SK-N-SH treated with all-trans-retinoic acid at 6 μM for 48 hours (cell line): ENCODE data around the gene XCR1.

Experiments
- ATAC-seq: fragments of 200-7000 bp; cut with Tn5 transposase; 3 replicates; pipeline ENCODE4 v1.9.1; 2020; ENCODE audit warnings: mild to moderate bottlenecking, moderate library complexity
- ARNTL ChIP-seq: fragments of 450-650 bp; formaldehyde crosslinking; IDR thresholded peaks from 2 replicates; pipeline ENCODE4 v1.5.0; 2020; ENCODE audit warnings: low read depth, mild to moderate bottlenecking, moderate library complexity, borderline replicate concordance
- BACH2 ChIP-seq: fragments of 250-450 bp; sonication (Bioruptor Pico); IDR thresholded peaks from 2 replicates; pipeline ENCODE4 v1.9.0; 2021; ENCODE audit warnings: mild to moderate bottlenecking, borderline replicate concordance
- CSDC2 ChIP-seq: fragments of 250-450 bp; sonication (Bioruptor Pico); IDR thresholded peaks from 2 replicates; pipeline ENCODE4 v1.5.0; 2020; ENCODE audit warnings: mild to moderate bottlenecking, moderate library complexity
- ESRRG ChIP-seq: fragments of 250-450 bp; sonication (Bioruptor Pico); IDR thresholded peaks from 2 replicates; pipeline ENCODE4 v1.6.1; 2021; ENCODE audit warnings: mild to moderate bottlenecking
- GLIS3 ChIP-seq: fragments of 250-450 bp; sonication (Bioruptor Pico); IDR thresholded peaks from 2 replicates; pipeline ENCODE4 v1.5.0; 2020; ENCODE audit warnings: mild to moderate bottlenecking, moderate library complexity
- ISL1 ChIP-seq: fragments of 250-450 bp; sonication (Bioruptor Pico); IDR thresholded peaks from 2 replicates; pipeline ENCODE4 v2.1.2; 2022; ENCODE audit warnings: mild to moderate bottlenecking, moderate library complexity
- OSR1 ChIP-seq: fragments of 250-450 bp; sonication (Bioruptor Pico); IDR thresholded peaks from 2 replicates; pipeline ENCODE4 v1.8.0; 2022; ENCODE audit warnings: moderate library complexity, mild to moderate bottlenecking, inconsistent platforms
- PPARA ChIP-seq: fragments of 250-450 bp; sonication (Bioruptor Pico); IDR thresholded peaks from 2 replicates; pipeline ENCODE4 v1.5.0; 2020; ENCODE audit warnings: mild to moderate bottlenecking, borderline replicate concordance
- RARB ChIP-seq: fragments of 250-450 bp; sonication (Bioruptor Pico); IDR thresholded peaks from 2 replicates; pipeline ENCODE4 v1.8.0; 2021; ENCODE audit warnings: mild to moderate bottlenecking, moderate library complexity
- SNAI2 ChIP-seq: fragments of 250-450 bp; sonication (Bioruptor Pico); IDR thresholded peaks from 2 replicates; pipeline ENCODE4 v1.5.0; 2020; ENCODE audit warnings: mild to moderate bottlenecking, moderate library complexity
- TCF4 ChIP-seq: fragments of 250-450 bp; sonication (Bioruptor Pico); IDR thresholded peaks from 2 replicates; pipeline ENCODE4 v1.8.0; 2021; ENCODE audit warnings: mild to moderate bottlenecking, moderate library complexity, borderline replicate concordance
- TOX ChIP-seq: fragments of 250-450 bp; sonication (Bioruptor Pico); IDR thresholded peaks from 2 replicates; pipeline ENCODE4 v1.8.0; 2021; ENCODE audit warnings: mild to moderate bottlenecking, moderate library complexity, borderline replicate concordance
- ZC3H10 ChIP-seq: fragments of 250-450 bp; sonication (Bioruptor Pico); IDR thresholded peaks from 2 replicates; pipeline ENCODE4 v1.5.1; 2021; ENCODE audit warnings: mild to moderate bottlenecking, moderate library complexity
- ZFP3 ChIP-seq: fragments of 250-450 bp; sonication (Bioruptor Pico); IDR thresholded peaks from 2 replicates; pipeline ENCODE4 v1.5.0; 2020; ENCODE audit warnings: mild to moderate bottlenecking, moderate library complexity
- ZFP30 ChIP-seq: fragments of 450-650 bp; formaldehyde crosslinking; IDR thresholded peaks from 2 replicates; pipeline ENCODE4 v1.5.0; 2022; ENCODE audit warnings: mild to moderate bottlenecking, moderate library complexity
- ZNF565 ChIP-seq: fragments of 450-650 bp; formaldehyde crosslinking; conservative IDR thresholded peaks from 2 replicates; pipeline ENCODE4 v1.5.0; 2020; ENCODE audit warnings: low read depth, mild to moderate bottlenecking, moderate library complexity
- ZNF70 ChIP-seq: fragments of 450-650 bp; formaldehyde crosslinking; IDR thresholded peaks from 2 replicates; pipeline ENCODE4 v1.5.0; 2020; ENCODE audit warnings: mild to moderate bottlenecking, moderate library complexity
- ZNF8 ChIP-seq: fragments of 450-650 bp; formaldehyde crosslinking; IDR thresholded peaks from 2 replicates; pipeline ENCODE4 v1.5.0; 2020; ENCODE audit warnings: mild to moderate bottlenecking, moderate library complexity
- TF ChIP-seq, protein P1 (sequence below): fragments of 250-450 bp; sonication (Bioruptor Pico); IDR thresholded peaks from 2 replicates; pipeline ENCODE4 v1.5.0; 2020; ENCODE audit warnings: mild to moderate bottlenecking, moderate library complexity
- TF ChIP-seq, protein P2 (sequence below): fragments of 250-450 bp; sonication (Bioruptor Pico); IDR thresholded peaks from 2 replicates; pipeline ENCODE4 v1.5.1; 2020; ENCODE audit warnings: low read depth, mild to moderate bottlenecking, moderate library complexity
- TF ChIP-seq, protein P3 (sequence below): fragments of 250-450 bp; sonication (Bioruptor Pico); IDR thresholded peaks from 2 replicates; pipeline ENCODE4 v1.8.0; 2021; ENCODE audit warnings: low read depth, mild to moderate bottlenecking, moderate library complexity, borderline replicate concordance
- TF ChIP-seq, protein P4 (sequence below): fragments of 250-450 bp; sonication (Bioruptor Pico); IDR thresholded peaks from 2 replicates; pipeline ENCODE4 v1.5.1; 2021; ENCODE audit warnings: mild to moderate bottlenecking, moderate library complexity

The XCR1 gene

GRCh38 chr3:45975686-45976085 is 51.6 kb downstream of the XCR1 start:
- ATAC-seq: no peak
- TF ChIP-seq RARB (no peak), PPARA (CRISPR knock-in tag) (no peak), CSDC2 (no peak)

DNA sequence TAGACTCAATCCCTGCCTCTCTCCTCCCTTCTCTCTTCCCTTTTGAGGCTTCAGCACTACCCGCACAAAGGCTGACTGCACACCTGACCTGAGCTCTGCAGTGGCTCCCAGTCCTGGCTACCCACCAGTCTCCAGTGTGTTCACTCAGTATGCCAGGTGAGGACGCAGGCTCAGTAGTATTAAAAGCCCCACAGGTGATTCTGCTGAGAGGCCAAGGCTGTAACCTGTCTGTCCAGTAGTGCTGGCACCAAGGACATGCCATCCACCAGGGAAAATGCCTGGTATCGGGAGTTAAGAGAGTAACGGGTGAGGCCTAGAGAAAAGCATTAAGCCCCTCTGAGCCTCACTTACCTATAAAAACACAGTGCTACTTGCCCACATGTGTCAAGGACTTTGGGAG is 52.6 kb downstream of the XCR1 start:
- no peak for ATAC-seq

GRCh38 chr3:45972534-45973402 is 54.5 kb downstream of the XCR1 start:
- TF ChIP-seq ISL1 (CRISPR knock-in tag): 0 out of 2 replicates have a peak, but pooled peaks have one; percentile 25
- TF ChIP-seq, protein P1, sequence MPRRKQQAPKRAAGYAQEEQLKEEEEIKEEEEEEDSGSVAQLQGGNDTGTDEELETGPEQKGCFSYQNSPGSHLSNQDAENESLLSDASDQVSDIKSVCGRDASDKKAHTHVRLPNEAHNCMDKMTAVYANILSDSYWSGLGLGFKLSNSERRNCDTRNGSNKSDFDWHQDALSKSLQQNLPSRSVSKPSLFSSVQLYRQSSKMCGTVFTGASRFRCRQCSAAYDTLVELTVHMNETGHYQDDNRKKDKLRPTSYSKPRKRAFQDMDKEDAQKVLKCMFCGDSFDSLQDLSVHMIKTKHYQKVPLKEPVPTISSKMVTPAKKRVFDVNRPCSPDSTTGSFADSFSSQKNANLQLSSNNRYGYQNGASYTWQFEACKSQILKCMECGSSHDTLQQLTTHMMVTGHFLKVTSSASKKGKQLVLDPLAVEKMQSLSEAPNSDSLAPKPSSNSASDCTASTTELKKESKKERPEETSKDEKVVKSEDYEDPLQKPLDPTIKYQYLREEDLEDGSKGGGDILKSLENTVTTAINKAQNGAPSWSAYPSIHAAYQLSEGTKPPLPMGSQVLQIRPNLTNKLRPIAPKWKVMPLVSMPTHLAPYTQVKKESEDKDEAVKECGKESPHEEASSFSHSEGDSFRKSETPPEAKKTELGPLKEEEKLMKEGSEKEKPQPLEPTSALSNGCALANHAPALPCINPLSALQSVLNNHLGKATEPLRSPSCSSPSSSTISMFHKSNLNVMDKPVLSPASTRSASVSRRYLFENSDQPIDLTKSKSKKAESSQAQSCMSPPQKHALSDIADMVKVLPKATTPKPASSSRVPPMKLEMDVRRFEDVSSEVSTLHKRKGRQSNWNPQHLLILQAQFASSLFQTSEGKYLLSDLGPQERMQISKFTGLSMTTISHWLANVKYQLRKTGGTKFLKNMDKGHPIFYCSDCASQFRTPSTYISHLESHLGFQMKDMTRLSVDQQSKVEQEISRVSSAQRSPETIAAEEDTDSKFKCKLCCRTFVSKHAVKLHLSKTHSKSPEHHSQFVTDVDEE (CRISPR knock-in tag): no peak
- peak; percentile 62 for ATAC-seq

More for the DNA sequence above, 52.6 kb downstream of the XCR1 start:
- TF ChIP-seq ZNF70 (no peak), ZNF8 (CRISPR knock-in tag) (no peak), ZFP30 (CRISPR knock-in tag) (no peak), PPARA (CRISPR knock-in tag) (no peak), ESRRG (CRISPR knock-in tag) (no peak), TOX (no peak), BACH2 (CRISPR knock-in tag) (no peak), ISL1 (CRISPR knock-in tag) (no peak), TCF4 (CRISPR knock-in tag) (no peak), SNAI2 (CRISPR knock-in tag) (no peak), ZC3H10 (CRISPR knock-in tag) (no peak), OSR1 (CRISPR knock-in tag) (no peak), ZFP3 (CRISPR knock-in tag) (no peak), ARNTL (CRISPR knock-in tag) (no peak), ZNF565 (CRISPR knock-in tag) (no peak), GLIS3 (CRISPR knock-in tag) (no peak), CSDC2 (no peak)
- TF ChIP-seq, protein P2, sequence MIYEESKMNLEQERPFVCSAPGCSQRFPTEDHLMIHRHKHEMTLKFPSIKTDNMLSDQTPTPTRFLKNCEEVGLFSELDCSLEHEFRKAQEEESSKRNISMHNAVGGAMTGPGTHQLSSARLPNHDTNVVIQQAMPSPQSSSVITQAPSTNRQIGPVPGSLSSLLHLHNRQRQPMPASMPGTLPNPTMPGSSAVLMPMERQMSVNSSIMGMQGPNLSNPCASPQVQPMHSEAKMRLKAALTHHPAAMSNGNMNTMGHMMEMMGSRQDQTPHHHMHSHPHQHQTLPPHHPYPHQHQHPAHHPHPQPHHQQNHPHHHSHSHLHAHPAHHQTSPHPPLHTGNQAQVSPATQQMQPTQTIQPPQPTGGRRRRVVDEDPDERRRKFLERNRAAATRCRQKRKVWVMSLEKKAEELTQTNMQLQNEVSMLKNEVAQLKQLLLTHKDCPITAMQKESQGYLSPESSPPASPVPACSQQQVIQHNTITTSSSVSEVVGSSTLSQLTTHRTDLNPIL (CRISPR knock-in tag): no peak
- TF ChIP-seq, protein P3, sequence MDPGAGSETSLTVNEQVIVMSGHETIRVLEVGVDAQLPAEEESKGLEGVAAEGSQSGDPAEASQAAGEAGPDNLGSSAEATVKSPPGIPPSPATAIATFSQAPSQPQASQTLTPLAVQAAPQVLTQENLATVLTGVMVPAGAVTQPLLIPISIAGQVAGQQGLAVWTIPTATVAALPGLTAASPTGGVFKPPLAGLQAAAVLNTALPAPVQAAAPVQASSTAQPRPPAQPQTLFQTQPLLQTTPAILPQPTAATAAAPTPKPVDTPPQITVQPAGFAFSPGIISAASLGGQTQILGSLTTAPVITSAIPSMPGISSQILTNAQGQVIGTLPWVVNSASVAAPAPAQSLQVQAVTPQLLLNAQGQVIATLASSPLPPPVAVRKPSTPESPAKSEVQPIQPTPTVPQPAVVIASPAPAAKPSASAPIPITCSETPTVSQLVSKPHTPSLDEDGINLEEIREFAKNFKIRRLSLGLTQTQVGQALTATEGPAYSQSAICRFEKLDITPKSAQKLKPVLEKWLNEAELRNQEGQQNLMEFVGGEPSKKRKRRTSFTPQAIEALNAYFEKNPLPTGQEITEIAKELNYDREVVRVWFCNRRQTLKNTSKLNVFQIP: no peak
- TF ChIP-seq, protein P4, sequence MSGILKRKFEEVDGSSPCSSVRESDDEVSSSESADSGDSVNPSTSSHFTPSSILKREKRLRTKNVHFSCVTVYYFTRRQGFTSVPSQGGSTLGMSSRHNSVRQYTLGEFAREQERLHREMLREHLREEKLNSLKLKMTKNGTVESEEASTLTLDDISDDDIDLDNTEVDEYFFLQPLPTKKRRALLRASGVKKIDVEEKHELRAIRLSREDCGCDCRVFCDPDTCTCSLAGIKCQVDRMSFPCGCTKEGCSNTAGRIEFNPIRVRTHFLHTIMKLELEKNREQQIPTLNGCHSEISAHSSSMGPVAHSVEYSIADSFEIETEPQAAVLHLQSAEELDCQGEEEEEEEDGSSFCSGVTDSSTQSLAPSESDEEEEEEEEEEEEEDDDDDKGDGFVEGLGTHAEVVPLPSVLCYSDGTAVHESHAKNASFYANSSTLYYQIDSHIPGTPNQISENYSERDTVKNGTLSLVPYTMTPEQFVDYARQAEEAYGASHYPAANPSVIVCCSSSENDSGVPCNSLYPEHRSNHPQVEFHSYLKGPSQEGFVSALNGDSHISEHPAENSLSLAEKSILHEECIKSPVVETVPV (CRISPR knock-in tag): no peak

GRCh38 chr3:45969953-45970352 is 57.3 kb downstream of the XCR1 start:
- TF ChIP-seq BACH2 (CRISPR knock-in tag) (no peak), TCF4 (CRISPR knock-in tag) (no peak), ZNF70 (no peak), ZNF8 (CRISPR knock-in tag) (no peak)
- ATAC-seq: no peak
